Heart left ventricle (tissue), 16 donors: ENCODE measurements around the gene ATRN. TPM values are rescaled to one million over a fixed set of nuclear protein-coding genes. Genes with fewer than 3 reads are reported as not detected.

Experiments used
- ATAC-seq, 4 donors: fragments of 200-7000 bp; cut with Tn5 transposase; one replicate each; pipeline ENCODE4 v1.9.1; 2020 to 2022; ENCODE audit warnings: moderate library complexity in 4 of 4, mild to moderate bottlenecking in 3 of 4, moderate number of reproducible peaks in 1 of 4
- DNase-seq, 5 donors: peaks; one replicate each; pipeline ENCODE4 v3.0.0-alpha.2; 2020
- H3K27ac ChIP-seq, 12 donors: fragments of 200-600 bp; sonication (generic) in 4 of 12; one replicate each; pipeline versions ENCODE4 v1.5.0 to v1.8.0; 2016 to 2022; ENCODE audit warnings: mild to moderate bottlenecking in 2 of 12
- H3K27me3 ChIP-seq, 9 donors: fragments of 200-600 bp; sonication (generic) in 2 of 9; one replicate each; pipeline versions ENCODE4 v1.5.1 to v1.8.0; 2016 to 2022; ENCODE audit warnings: mild to moderate bottlenecking in 3 of 9
- H3K36me3 ChIP-seq, 9 donors: fragments of 200-600 bp; sonication (generic) in 2 of 9; one replicate each; pipeline versions ENCODE4 v1.5.0 to v1.8.0; 2018 to 2022; ENCODE audit warnings: mild to moderate bottlenecking in 2 of 9
- H3K4me1 ChIP-seq, 12 donors: fragments of 200-600 bp; sonication (generic) in 4 of 12; one replicate each; pipeline versions ENCODE4 v1.5.0 to v1.8.0; 2016 to 2022; ENCODE audit warnings: mild to moderate bottlenecking in 3 of 12
- H3K4me3 ChIP-seq, 12 donors: fragments of 200-600 bp; sonication (generic) in 4 of 12; one replicate each; pipeline versions ENCODE4 v1.5.0 to v1.8.0; 2017 to 2022; ENCODE audit warnings: mild to moderate bottlenecking in 9 of 12, moderate library complexity in 4 of 12
- H3K9me3 ChIP-seq, 12 donors: fragments of 200-600 bp; sonication (generic) in 4 of 12; one replicate each; pipeline versions ENCODE4 v1.5.0 to v1.8.0; 2016 to 2022; ENCODE audit warnings: mild to moderate bottlenecking in 1 of 12
- CTCF ChIP-seq, 12 donors: fragments of 200-600 bp; sonication (generic) in 4 of 12; IDR thresholded peaks; one replicate each; pipeline versions ENCODE4 v1.5.0 to v1.8.0; 2018 to 2022; ENCODE audit warnings: antibody characterized with exemption in 12 of 12, mild to moderate bottlenecking in 5 of 12
- POLR2A ChIP-seq, 2 donors: fragments of 450-650 bp; IDR thresholded peaks; one replicate each; pipeline ENCODE4 v1.6.1; 2017; ENCODE audit warnings: antibody characterized with exemption in 2 of 2, mild to moderate bottlenecking in 2 of 2, moderate library complexity in 2 of 2
- WGBS, 4 donors: extraction: QIAGEN DNeasy Blood & Tissue Kit in 2 of 4; methylation state at CpG; one replicate each; pipeline versions ENCODE4 v1.1.5 to v1.1.7; 2013 to 2018; 5-methylcytosine and 5-hydroxymethylcytosine counted together
- intact Hi-C, 10 donors: fragments of 100-400 bp; cut with DNase I; formaldehyde crosslinking; loops; one replicate each; pipeline versions ENCODE4 v1.11.1 to v1.14.2; 2022
- polyA plus RNA-seq, 2 donors: library from polyadenylated mRNA; stranded (reverse); fragments of 200-250 nt; gene quantifications; one replicate each; pipeline ENCODE4 v1.2.3, GENCODE V29; 2013
- total RNA-seq, 9 donors: library from RNA; depleted of rRNA in 2 of 9; stranded (reverse); fragments of >200 nt in 2 of 9; fragmentation: NEBNext Ultra II Directional in 3 of 9; extraction: Animal tissue kit (Norgen Biotek cat#: 25700) in 3 of 9; gene quantifications; one replicate each; pipeline versions ENCODE4 v1.1.0 to v1.2.4, GENCODE V29; 2016 to 2023
- donor health status: ischemic (EF 13 %, LVEDD 7.1; RV severe dilation, severe dysfunction).
- donor health status: healthy with polysubstance abuse.
- donor health status: DM: no; HTN: yes; CAD: no.
- donor health status: DM: no; HTN: no; CAD: no.
- donor health status: ischemic (EF 25% LVEDD 6.9; RV normal size, moderate dysfunction).
- donor health status: ischemic (EF 25% LVEDD 5.7; RV mildly dilated, moderate dysfunction).
- donor health status: healthy.
- donor health status: DM: yes; HTN: yes; CAD: no.
- donor health status: ischemic (EF 35%, LVEDD 5.7; RV mildly dilated, moderate dysfunction).
- donor health status: nonischemic (EF 11% LVEDD 7.7; RV severe dilation, severe dysfunction).
- donor health status: DM: yes; HTN: yes; CAD: no.
- donor health status: PGD.
- donor health status: ischemic (EF 29% LVEDD 5.4; RV normal size, mild dysfunction).
- donor health status: nonischemic (EF 23%, LVEDD 6.1; RV moderate dilation, normal function).

The ATRN gene
- total and polyA plus RNA-seq, 11 donors = 4.8 to 44.7 (median 32.6) TPM

GRCh38 chr20:3559637-3560036 is 88.8 kb downstream of the ATRN start:
- Histone ChIP-seq H3K27ac (peak overlapping the region in 1 of 12 donors; percentile 21), H3K27me3 (no peaks in the 10 kb centered on the region), H3K4me1 (peaks cover 0 to 43% (median 0%) of the 10 kb centered on the region in 12 donors), H3K9me3 (no peaks in the 10 kb centered on the region), H3K36me3 (peaks cover 0 to 55% (median 8%) of the 10 kb centered on the region in 9 donors), H3K4me3 (no peak overlapping the region)
- ATAC-seq (no peak), DNase-seq (no peak)
- TF ChIP-seq CTCF (IDR thresholded peaks at IDR 0.05) (no peak), POLR2A (IDR thresholded peaks at IDR 0.05) (no peak)
- intact Hi-C loops = loop anchor here in 2 of 10 donors (5.0 to 10.0 kb wide), 2 partner anchors 145 to 153 kb away; partner anchors contain the start of gene SIGLEC1 (in 1 of the 2)
- WGBS, 4 donors = 94 to 98% (median 97%) methylated on average over 1 of the region's 1 CpG

- ATAC-seq (no peak), DNase-seq (no peak)
- Histone ChIP-seq H3K27ac (peak overlapping the region in 1 of 12 donors; percentile 21), H3K9me3 (no peaks in the 10 kb centered on the region), H3K36me3 (peaks cover 0 to 58% (median 12%) of the 10 kb centered on the region in 9 donors), H3K4me3 (no peak overlapping the region), H3K27me3 (no peaks in the 10 kb centered on the region), H3K4me1 (peaks cover 0 to 43% (median 0%) of the 10 kb centered on the region in 12 donors)
- no peak for TF ChIP-seq CTCF (IDR thresholded peaks at IDR 0.05)
- no peak for TF ChIP-seq POLR2A (IDR thresholded peaks at IDR 0.05)
- intact Hi-C loops = loop anchor here in 2 of 10 donors (5.0 to 10.0 kb wide), 2 partner anchors 145 to 152 kb away; partner anchors contain the start of gene SIGLEC1 (in 1 of the 2)
- WGBS, 4 donors = 83 to 91% (median 87%) methylated on average over 3 of the region's 3 CpGs
These were observed 89.3 kb downstream of the ATRN start for GRCh38 chr20:3560162-3560561.

GRCh38 chr20:3560578-3560977 is 89.8 kb downstream of the ATRN start:
- H3K27me3 ChIP-seq = no peaks in the 10 kb centered on the region
- WGBS, 4 donors = 86 to 95% (median 93%) methylated on average over 1 of the region's 1 CpG
- ATAC-seq = no peak
- H3K27ac ChIP-seq = no peak overlapping the region
- peaks cover 0 to 57% (median 15%) of the 10 kb centered on the region in 9 donors for H3K36me3 ChIP-seq
- peaks cover 0 to 40% (median 0%) of the 10 kb centered on the region in 12 donors for H3K4me1 ChIP-seq
- H3K4me3 ChIP-seq = no peak overlapping the region
- intact Hi-C loops = loop anchor here in 2 of 10 donors (5.0 to 10.0 kb wide), 2 partner anchors 144 to 152 kb away; partner anchors contain the start of gene SIGLEC1 (in 1 of the 2)
- TF ChIP-seq POLR2A (IDR thresholded peaks at IDR 0.05) (no peak), CTCF (IDR thresholded peaks at IDR 0.05) (no peak)
- no peak for DNase-seq
- no peaks in the 10 kb centered on the region for H3K9me3 ChIP-seq

GRCh38 chr20:3563133-3563532 is 92.3 kb downstream of the ATRN start:
- ATAC-seq (no peak), DNase-seq (no peak)
- TF ChIP-seq CTCF (IDR thresholded peaks at IDR 0.05) (no peak), POLR2A (IDR thresholded peaks at IDR 0.05) (no peak)
- intact Hi-C loops = loop anchor here in 2 of 10 donors (5.0 to 10.0 kb wide), 2 partner anchors 142 to 149 kb away; partner anchors contain the start of gene SIGLEC1 (in 1 of the 2)
- Histone ChIP-seq H3K27ac (no peak overlapping the region), H3K4me1 (peaks cover 0 to 21% (median 0%) of the 10 kb centered on the region in 12 donors), H3K36me3 (peaks cover 0 to 74% (median 26%) of the 10 kb centered on the region in 9 donors), H3K27me3 (no peaks in the 10 kb centered on the region), H3K9me3 (no peaks in the 10 kb centered on the region), H3K4me3 (no peak overlapping the region)
- WGBS, 4 donors = 88 to 95% (median 92%) methylated on average over 3 of the region's 3 CpGs
